Fibroblast of gingiva (primary cell): ENCODE measurements around the gene PPFIA2.

Experiments
- DNase-seq: peaks from one replicate; pipeline ENCODE4 v3.0.0-alpha.2; 2011; ENCODE audit warnings: low read depth

Gene PPFIA2

GRCh38 chr12:81347404-81347803 lies 411.7 kb downstream of the PPFIA2 start:
- no peak for DNase-seq

- DNase-seq = no peak
Observed at GRCh38 chr12:81340910-81341309, 418.2 kb downstream of the PPFIA2 start.

GRCh38 chr12:81339071-81339470 lies 420.1 kb downstream of the PPFIA2 start:
- no peak for DNase-seq

- DNase-seq = no peak
Observed at GRCh38 chr12:81337886-81338285, 421.3 kb downstream of the PPFIA2 start.

- no peak for DNase-seq
Observed at GRCh38 chr12:81333812-81334211, 425.3 kb downstream of the PPFIA2 start.

GRCh38 chr12:81332054-81332453 lies 427.1 kb downstream of the PPFIA2 start:
- no peak for DNase-seq

GRCh38 chr12:81330480-81330879 lies 428.7 kb downstream of the PPFIA2 start:
- no peak for DNase-seq

- peak; percentile 1 for DNase-seq
Observed at GRCh38 chr12:81329085-81329484, 430.1 kb downstream of the PPFIA2 start.

GRCh38 chr12:81327425-81327824 lies 431.7 kb downstream of the PPFIA2 start:
- DNase-seq = no peak

- DNase-seq = no peak
Observed at GRCh38 chr12:81325086-81325485, 434.1 kb downstream of the PPFIA2 start.

GRCh38 chr12:81314903-81315531 lies 444.1 kb downstream of the PPFIA2 start:
- no peak for DNase-seq

GRCh38 chr12:81303935-81304334 lies 455.2 kb downstream of the PPFIA2 start:
- no peak for DNase-seq

- no peak for DNase-seq
Observed at GRCh38 chr12:81300454-81300853, 458.7 kb downstream of the PPFIA2 start.

- DNase-seq = no peak
Observed at GRCh38 chr12:81297601-81298000, 461.5 kb downstream of the PPFIA2 start.

GRCh38 chr12:81296556-81297305 lies 462.4 kb downstream of the PPFIA2 start:
- peak; percentile 1 for DNase-seq

- no peak for DNase-seq
Observed at GRCh38 chr12:81295251-81295650, 463.9 kb downstream of the PPFIA2 start.

- no peak for DNase-seq
Observed at GRCh38 chr12:81294325-81295190, 464.6 kb downstream of the PPFIA2 start.

GRCh38 chr12:81288651-81289050 lies 470.5 kb downstream of the PPFIA2 start:
- no peak for DNase-seq

- peak; percentile 2 for DNase-seq
Observed at GRCh38 chr12:81284137-81284536, 475.0 kb downstream of the PPFIA2 start.

GRCh38 chr12:81274637-81275529 lies 484.3 kb downstream of the PPFIA2 start:
- DNase-seq = no peak

- DNase-seq = no peak
Observed at GRCh38 chr12:81270385-81270784, 488.8 kb downstream of the PPFIA2 start.

GRCh38 chr12:81263072-81263471 lies 496.1 kb downstream of the PPFIA2 start:
- no peak for DNase-seq
